C4-2B (cell line): ENCODE results near the gene ATP8B3.

ENCODE experiments used
- CTCF ChIP-seq: fragments of 450-650 bp; conservative IDR thresholded peaks from 2 replicates; pipeline ENCODE4 v1.5.1; 2017; ENCODE audit warnings: mild to moderate bottlenecking
- ZFX ChIP-seq: fragments of 450-650 bp; IDR thresholded peaks from 2 replicates; pipeline ENCODE4 v1.6.1; 2017

DNA sequence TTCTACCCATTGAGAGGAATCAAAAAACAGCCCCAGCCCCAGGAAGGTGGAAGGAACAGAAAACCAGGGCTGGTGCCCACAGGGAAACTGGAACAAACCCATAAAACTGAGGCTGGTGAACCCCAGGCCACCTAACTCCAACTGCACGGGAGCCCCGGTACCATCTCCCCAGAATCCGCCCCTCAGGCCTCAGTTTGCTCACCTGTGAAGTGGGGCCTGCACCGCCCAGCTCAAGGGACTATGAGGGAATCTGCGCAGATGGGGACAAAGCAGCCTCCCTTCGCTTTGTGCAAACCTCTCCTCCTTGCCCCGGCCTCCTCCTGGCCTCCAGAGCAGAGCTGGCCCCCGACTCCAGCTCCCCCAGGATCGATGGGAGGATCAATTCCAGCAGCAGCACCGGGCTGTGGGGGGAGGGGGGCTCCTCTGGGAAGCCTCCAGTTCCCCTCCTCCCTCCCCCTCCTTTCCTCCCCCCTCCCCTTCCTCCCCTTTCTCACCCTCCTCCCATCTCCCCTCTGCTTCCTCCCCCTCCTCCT, 67.9 kb downstream of the ATP8B3 start:
- TF ChIP-seq CTCF (no peak), ZFX (no peak)
